Glutamatergic neuron (in vitro differentiated cells): ENCODE data around the gene CEP120. TPM values are rescaled to one million over a fixed set of nuclear protein-coding genes. Genes with fewer than 3 reads are reported as not detected.

Experiments
- DNase-seq: peaks from one replicate; pipeline ENCODE4 v3.0.0; 2022
- H3K27ac Mint-ChIP-seq: one replicate; pipeline ENCODE4 v1.8.0; 2020; ENCODE audit warnings: mild to moderate bottlenecking, mixed read lengths, inconsistent platforms; ENCODE audit not compliant: unreplicated experiment
- H3K27me3 Mint-ChIP-seq: one replicate; pipeline ENCODE4 v1.8.0; 2020; ENCODE audit warnings: mild to moderate bottlenecking, moderate library complexity, mixed read lengths, inconsistent platforms; ENCODE audit not compliant: unreplicated experiment
- H3K36me3 Mint-ChIP-seq: one replicate; pipeline ENCODE4 v1.8.0; 2020; ENCODE audit warnings: mild to moderate bottlenecking, mixed read lengths, inconsistent platforms; ENCODE audit not compliant: unreplicated experiment
- H3K4me1 Mint-ChIP-seq: one replicate; pipeline ENCODE4 v1.8.0; 2020; ENCODE audit warnings: mild to moderate bottlenecking, low read depth, mixed read lengths, inconsistent platforms; ENCODE audit not compliant: unreplicated experiment
- H3K4me3 Mint-ChIP-seq: one replicate; pipeline ENCODE4 v1.8.0; 2020; ENCODE audit warnings: mild to moderate bottlenecking, mixed read lengths, inconsistent platforms; ENCODE audit not compliant: unreplicated experiment
- H3K9me3 Mint-ChIP-seq: one replicate; pipeline ENCODE4 v1.8.0; 2020; ENCODE audit warnings: mild to moderate bottlenecking, moderate library complexity, mixed read lengths, inconsistent platforms; ENCODE audit not compliant: unreplicated experiment
- CTCF ChIP-seq: fragments of 200-600 bp; sonication (generic); IDR thresholded peaks from one replicate; pipeline ENCODE4 v1.5.0; 2021; ENCODE audit not compliant: partially characterized antibody, unreplicated experiment
- total RNA-seq: library from RNA; stranded (reverse); fragmentation: NEBNext Ultra II Directional; extraction: Animal tissue kit (Norgen Biotek cat#: 25700); gene quantifications from one replicate; pipeline ENCODE4 v1.2.1, GENCODE V29; 2021; ENCODE audit not compliant: unreplicated experiment

CEP120 gene
- total RNA-seq, 1 donor from 2014 or later: 8.2 TPM

GRCh38 chr5:123358751-123359150 lies 64.5 kb downstream of the CEP120 start:
- TF ChIP-seq CTCF: no peak
- H3K36me3 Mint-ChIP-seq: peaks cover 11% of the 10 kb centered on the region
- no peaks in the 10 kb centered on the region for H3K9me3 Mint-ChIP-seq
- no peak overlapping the region for H3K4me3 Mint-ChIP-seq
- no peaks in the 10 kb centered on the region for H3K27me3 Mint-ChIP-seq
- H3K27ac Mint-ChIP-seq: no peak overlapping the region
- no peaks in the 10 kb centered on the region for H3K4me1 Mint-ChIP-seq
- DNase-seq: no peak

GRCh38 chr5:123358304-123358703 lies 64.9 kb downstream of the CEP120 start:
- no peak for DNase-seq
- no peaks in the 10 kb centered on the region for H3K9me3 Mint-ChIP-seq
- no peaks in the 10 kb centered on the region for H3K27me3 Mint-ChIP-seq
- no peak for TF ChIP-seq CTCF
- H3K4me1 Mint-ChIP-seq: no peaks in the 10 kb centered on the region
- H3K27ac Mint-ChIP-seq: no peak overlapping the region
- H3K4me3 Mint-ChIP-seq: no peak overlapping the region
- peaks cover 15% of the 10 kb centered on the region for H3K36me3 Mint-ChIP-seq

DNA sequence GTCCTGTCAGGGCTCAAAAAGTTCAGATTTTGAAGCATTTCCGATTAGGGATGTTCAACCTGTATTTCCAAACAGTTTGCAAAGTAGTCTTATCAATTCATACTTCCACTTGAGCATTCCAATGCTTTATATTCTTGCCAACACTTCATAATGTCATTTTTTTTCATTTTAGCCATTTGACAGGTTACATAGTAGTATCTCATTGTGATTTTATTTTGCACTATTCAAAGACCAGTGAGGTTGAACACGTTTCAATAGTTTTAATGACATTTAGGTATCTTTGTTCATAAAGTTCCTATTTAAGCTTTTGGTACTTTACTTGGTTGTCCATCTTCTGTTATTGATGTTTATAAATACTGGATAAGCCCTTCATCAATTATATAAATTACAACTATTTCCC lies 71.4 kb downstream of the CEP120 start:
- no peak for DNase-seq
- no peak for TF ChIP-seq CTCF
- H3K9me3 Mint-ChIP-seq: no peaks in the 10 kb centered on the region
- no peaks in the 10 kb centered on the region for H3K4me1 Mint-ChIP-seq
- H3K36me3 Mint-ChIP-seq: peaks cover 15% of the 10 kb centered on the region
- H3K27ac Mint-ChIP-seq: no peak overlapping the region
- no peak overlapping the region for H3K4me3 Mint-ChIP-seq
- H3K27me3 Mint-ChIP-seq: no peaks in the 10 kb centered on the region

GRCh38 chr5:123351240-123351639 lies 72.0 kb downstream of the CEP120 start:
- Mint-ChIP-seq H3K27ac (no peak overlapping the region), H3K4me1 (no peaks in the 10 kb centered on the region), H3K27me3 (no peaks in the 10 kb centered on the region), H3K4me3 (no peak overlapping the region), H3K9me3 (no peaks in the 10 kb centered on the region), H3K36me3 (peaks cover 10% of the 10 kb centered on the region)
- TF ChIP-seq CTCF: no peak
- DNase-seq: no peak

GRCh38 chr5:123350742-123351141 lies 72.5 kb downstream of the CEP120 start:
- Mint-ChIP-seq H3K9me3 (no peaks in the 10 kb centered on the region), H3K27ac (no peak overlapping the region), H3K4me1 (no peaks in the 10 kb centered on the region), H3K27me3 (no peaks in the 10 kb centered on the region), H3K36me3 (peaks cover 10% of the 10 kb centered on the region), H3K4me3 (no peak overlapping the region)
- DNase-seq: no peak
- no peak for TF ChIP-seq CTCF
